ENCODE measurements around the gene CNN2. TPM values are rescaled to one million over a fixed set of nuclear protein-coding genes. Genes with fewer than 3 reads are reported as not detected.
A peak's percentile ranks its signal among the peaks of the same experiment; 100 is the strongest.

CNN2 gene
- total and polyA plus RNA-seq, 9 of the 15 experiments (the other 6 are each of a cell fraction or from before 2014, with no cell fraction given): 12.1 to 174 (median 52.7) TPM

GRCh38 chr19:980133-980998 lies 46.0 kb upstream of the CNN2 start (continued):
- TF ChIP-seq NR2C2 (CRISPR knock-in tag; IDR thresholded peaks at IDR 0.05) (peak; percentile 99), NR2C2 (tag; IDR thresholded peaks at IDR 0.05) (peak; percentile 99), ZNF592 (IDR thresholded peaks at IDR 0.05) (peak; percentile 96), ZSCAN32 (CRISPR knock-in tag; IDR thresholded peaks at IDR 0.05) (no peak), USF2 (CRISPR knock-in tag; IDR thresholded peaks at IDR 0.05) (no peak), NFIC (IDR thresholded peaks at IDR 0.05) (peak; percentile 74), ELF4 (CRISPR knock-in tag; IDR thresholded peaks at IDR 0.05) (no peak), CREM (IDR thresholded peaks at IDR 0.05; ENCODE audit: low read depth) (peak; percentile 90), BCL6 (CRISPR knock-in tag; IDR thresholded peaks at IDR 0.05) (no peak), TRIM24 (IDR thresholded peaks at IDR 0.05) (peak; percentile 44 to 77; a peak in 2 of 4 replicates), HDGF (IDR thresholded peaks at IDR 0.05) (no peak), GATAD2B (IDR thresholded peaks at IDR 0.05; ENCODE audit: borderline replicate concordance) (peak; percentile 58; the same call in 1 of the 2 replicates), MAFG (tag; conservative IDR thresholded peaks at IDR 0.05) (no peak), KLF1 (tag; IDR thresholded peaks at IDR 0.05) (peak; percentile 70; the same call in 1 of the 2 replicates), PTRF (tag; IDR thresholded peaks at IDR 0.05) (no peak), NFE2 (IDR thresholded peaks at IDR 0.05; ENCODE audit: low read depth) (no peak), KLF13 (tag; IDR thresholded peaks at IDR 0.05; ENCODE audit: borderline replicate concordance, low read depth) (peak; percentile 66; the same call in 1 of the 2 replicates), KDM5B (IDR thresholded peaks at IDR 0.05; ENCODE audit: insufficient replicate concordance, low read depth, low read length) (peak; percentile 68), CXXC5 (CRISPR knock-in tag; IDR thresholded peaks at IDR 0.05) (peak; percentile 88), ZFP36 (IDR thresholded peaks at IDR 0.05; ENCODE audit: low read depth, low read length, partially characterized antibody) (no peak), CBFA2T3 (IDR thresholded peaks at IDR 0.05) (peak; percentile 78), BCOR (IDR thresholded peaks at IDR 0.05) (peak; percentile 97), TAL1 (IDR thresholded peaks at IDR 0.05) (no peak; the same call in 1 of the 2 replicates), SAFB (IDR thresholded peaks at IDR 0.05; ENCODE audit: borderline replicate concordance, low read depth, low read length) (no peak), MECOM (CRISPR knock-in tag; IDR thresholded peaks at IDR 0.05) (0 out of 2 replicates have a peak, but pooled peaks have one; percentile 54)
- TF ChIP-seq, protein P1, sequence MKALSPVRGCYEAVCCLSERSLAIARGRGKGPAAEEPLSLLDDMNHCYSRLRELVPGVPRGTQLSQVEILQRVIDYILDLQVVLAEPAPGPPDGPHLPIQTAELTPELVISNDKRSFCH (CRISPR knock-in tag; IDR thresholded peaks at IDR 0.05): no peak
- TF ChIP-seq, protein P1 (tag; IDR thresholded peaks at IDR 0.05): peak; percentile 95
